ENCODE results near the gene KRT85.

Gene KRT85

DNA sequence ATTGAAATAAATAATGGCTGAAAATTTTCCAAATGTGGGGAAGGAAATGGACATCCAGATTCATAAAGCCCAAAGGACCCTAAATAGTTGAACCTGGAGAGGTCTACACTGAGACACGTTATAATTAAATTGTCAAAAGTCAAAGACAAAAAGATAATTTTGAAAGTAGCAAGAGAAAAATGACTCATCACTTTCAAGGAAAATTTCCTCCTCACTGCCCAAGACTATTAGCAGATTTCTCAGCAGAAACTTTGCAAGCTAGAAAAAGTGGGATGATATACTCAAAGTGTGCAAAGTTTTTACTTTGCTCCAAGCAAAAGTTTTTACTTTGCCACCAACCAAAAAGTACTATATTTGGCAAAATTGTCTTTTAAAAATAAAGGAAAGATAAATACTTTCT, 30.2 kb downstream of the KRT85 start:
- no peaks in the 10 kb centered on the region for H3K27me3 ChIP-seq (ENCODE audit: control insufficient read depth, insufficient read depth, low read length)
- H3K4me1 ChIP-seq (ENCODE audit: control insufficient read depth, insufficient read depth, low read length): no peaks in the 10 kb centered on the region
- no peak overlapping the region for H3K9ac ChIP-seq (ENCODE audit: low read length)
- H3K36me3 ChIP-seq (ENCODE audit: control insufficient read depth, insufficient read depth, low read length): no peaks in the 10 kb centered on the region
- H3K27ac ChIP-seq (ENCODE audit: low read depth, low read length): no peak overlapping the region
- H3K4me3 ChIP-seq (ENCODE audit: low read length): no peak overlapping the region

- no peak overlapping the region for H3K4me3 ChIP-seq (ENCODE audit: low read length)
- H3K9ac ChIP-seq (ENCODE audit: low read length): no peak overlapping the region
- no peak overlapping the region for H3K27ac ChIP-seq (ENCODE audit: low read depth, low read length)
- no peaks in the 10 kb centered on the region for H3K27me3 ChIP-seq (ENCODE audit: control insufficient read depth, insufficient read depth, low read length)
- H3K36me3 ChIP-seq (ENCODE audit: control insufficient read depth, insufficient read depth, low read length): no peaks in the 10 kb centered on the region
- H3K4me1 ChIP-seq (ENCODE audit: control insufficient read depth, insufficient read depth, low read length): no peaks in the 10 kb centered on the region
Observed at GRCh38 chr12:52336641-52337040, 30.6 kb downstream of the KRT85 start.

GRCh38 chr12:52335598-52336262, 31.6 kb downstream of the KRT85 start:
- no peaks in the 10 kb centered on the region for H3K4me1 ChIP-seq (ENCODE audit: control insufficient read depth, insufficient read depth, low read length)
- no peak overlapping the region for H3K9ac ChIP-seq (ENCODE audit: low read length)
- no peak overlapping the region for H3K27ac ChIP-seq (ENCODE audit: low read depth, low read length)
- H3K4me3 ChIP-seq (ENCODE audit: low read length): no peak overlapping the region
- no peaks in the 10 kb centered on the region for H3K27me3 ChIP-seq (ENCODE audit: control insufficient read depth, insufficient read depth, low read length)
- no peaks in the 10 kb centered on the region for H3K36me3 ChIP-seq (ENCODE audit: control insufficient read depth, insufficient read depth, low read length)

DNA sequence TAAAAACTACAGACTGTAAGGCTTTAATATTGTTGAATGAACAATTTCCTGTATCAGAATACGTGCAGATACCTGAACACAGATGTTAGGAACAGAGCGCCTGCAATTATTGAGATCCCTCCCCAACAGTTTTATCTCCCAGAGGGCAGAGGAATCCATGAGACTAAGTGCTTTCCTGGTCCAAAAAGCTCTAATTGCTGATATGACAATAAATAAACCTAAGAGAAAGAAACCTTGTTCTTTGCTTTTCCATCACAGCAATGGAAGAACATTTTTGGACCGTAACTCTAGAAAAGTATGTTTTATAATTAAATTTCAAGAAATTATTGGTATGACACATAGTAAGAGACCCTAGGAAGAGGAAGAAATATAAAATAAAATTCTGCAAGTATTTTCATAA, 33.1 kb downstream of the KRT85 start:
- Histone ChIP-seq H3K27me3 (ENCODE audit: control insufficient read depth, insufficient read depth, low read length) (no peaks in the 10 kb centered on the region), H3K4me3 (ENCODE audit: low read length) (no peak overlapping the region), H3K27ac (ENCODE audit: low read depth, low read length) (no peak overlapping the region), H3K4me1 (ENCODE audit: control insufficient read depth, insufficient read depth, low read length) (no peaks in the 10 kb centered on the region), H3K36me3 (ENCODE audit: control insufficient read depth, insufficient read depth, low read length) (no peaks in the 10 kb centered on the region), H3K9ac (ENCODE audit: low read length) (no peak overlapping the region)

GRCh38 chr12:52333321-52333720, 34.0 kb downstream of the KRT85 start:
- H3K9ac ChIP-seq (ENCODE audit: low read length): no peak overlapping the region
- no peaks in the 10 kb centered on the region for H3K27me3 ChIP-seq (ENCODE audit: control insufficient read depth, insufficient read depth, low read length)
- H3K27ac ChIP-seq (ENCODE audit: low read depth, low read length): no peak overlapping the region
- no peaks in the 10 kb centered on the region for H3K4me1 ChIP-seq (ENCODE audit: control insufficient read depth, insufficient read depth, low read length)
- H3K4me3 ChIP-seq (ENCODE audit: low read length): no peak overlapping the region
- no peaks in the 10 kb centered on the region for H3K36me3 ChIP-seq (ENCODE audit: control insufficient read depth, insufficient read depth, low read length)

GRCh38 chr12:52332381-52332780, 34.9 kb downstream of the KRT85 start:
- H3K4me1 ChIP-seq (ENCODE audit: control insufficient read depth, insufficient read depth, low read length): no peaks in the 10 kb centered on the region
- no peaks in the 10 kb centered on the region for H3K27me3 ChIP-seq (ENCODE audit: control insufficient read depth, insufficient read depth, low read length)
- no peaks in the 10 kb centered on the region for H3K36me3 ChIP-seq (ENCODE audit: control insufficient read depth, insufficient read depth, low read length)
- H3K9ac ChIP-seq (ENCODE audit: low read length): no peak overlapping the region
- H3K4me3 ChIP-seq (ENCODE audit: low read length): no peak overlapping the region
- no peak overlapping the region for H3K27ac ChIP-seq (ENCODE audit: low read depth, low read length)

- no peaks in the 10 kb centered on the region for H3K36me3 ChIP-seq (ENCODE audit: control insufficient read depth, insufficient read depth, low read length)
- no peak overlapping the region for H3K4me3 ChIP-seq (ENCODE audit: low read length)
Observed at GRCh38 chr12:52331833-52332232, 35.4 kb downstream of the KRT85 start.

DNA sequence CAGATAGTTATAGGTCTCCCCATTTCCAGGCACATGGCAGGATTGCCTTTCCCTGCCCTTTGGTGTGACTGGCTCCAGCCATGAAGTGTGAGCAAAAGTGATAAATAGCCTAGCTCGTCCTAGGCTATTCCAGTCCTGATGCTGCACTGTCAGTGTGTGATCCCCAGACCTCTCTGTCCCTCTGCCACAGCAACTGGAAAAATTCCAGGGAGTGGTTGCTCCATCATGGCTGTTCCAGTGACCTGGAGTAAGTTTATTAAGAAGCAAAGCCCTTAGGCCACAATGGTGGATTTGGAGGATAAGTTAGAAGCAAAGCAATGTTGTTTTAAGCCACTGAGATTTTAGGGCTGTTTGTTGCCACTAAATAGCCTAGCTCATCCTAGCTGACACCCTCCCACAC, 36.2 kb downstream of the KRT85 start:
- H3K27ac ChIP-seq (ENCODE audit: low read depth, low read length): no peak overlapping the region
- no peak overlapping the region for H3K9ac ChIP-seq (ENCODE audit: low read length)
- no peaks in the 10 kb centered on the region for H3K27me3 ChIP-seq (ENCODE audit: control insufficient read depth, insufficient read depth, low read length)
- no peaks in the 10 kb centered on the region for H3K36me3 ChIP-seq (ENCODE audit: control insufficient read depth, insufficient read depth, low read length)
- H3K4me3 ChIP-seq (ENCODE audit: low read length): no peak overlapping the region
- no peaks in the 10 kb centered on the region for H3K4me1 ChIP-seq (ENCODE audit: control insufficient read depth, insufficient read depth, low read length)

More at GRCh38 chr12:52331833-52332232, 35.4 kb downstream of the KRT85 start:
- Histone ChIP-seq H3K4me1 (ENCODE audit: control insufficient read depth, insufficient read depth, low read length) (no peaks in the 10 kb centered on the region), H3K27me3 (ENCODE audit: control insufficient read depth, insufficient read depth, low read length) (no peaks in the 10 kb centered on the region), H3K27ac (ENCODE audit: low read depth, low read length) (no peak overlapping the region), H3K9ac (ENCODE audit: low read length) (no peak overlapping the region)

- no peaks in the 10 kb centered on the region for H3K4me1 ChIP-seq (ENCODE audit: control insufficient read depth, insufficient read depth, low read length)
- no peak overlapping the region for H3K27ac ChIP-seq (ENCODE audit: low read depth, low read length)
- H3K36me3 ChIP-seq (ENCODE audit: control insufficient read depth, insufficient read depth, low read length): no peaks in the 10 kb centered on the region
- H3K4me3 ChIP-seq (ENCODE audit: low read length): no peak overlapping the region
- H3K27me3 ChIP-seq (ENCODE audit: control insufficient read depth, insufficient read depth, low read length): no peaks in the 10 kb centered on the region
- no peak overlapping the region for H3K9ac ChIP-seq (ENCODE audit: low read length)
Observed at GRCh38 chr12:52327830-52328500, 39.3 kb downstream of the KRT85 start.

DNA sequence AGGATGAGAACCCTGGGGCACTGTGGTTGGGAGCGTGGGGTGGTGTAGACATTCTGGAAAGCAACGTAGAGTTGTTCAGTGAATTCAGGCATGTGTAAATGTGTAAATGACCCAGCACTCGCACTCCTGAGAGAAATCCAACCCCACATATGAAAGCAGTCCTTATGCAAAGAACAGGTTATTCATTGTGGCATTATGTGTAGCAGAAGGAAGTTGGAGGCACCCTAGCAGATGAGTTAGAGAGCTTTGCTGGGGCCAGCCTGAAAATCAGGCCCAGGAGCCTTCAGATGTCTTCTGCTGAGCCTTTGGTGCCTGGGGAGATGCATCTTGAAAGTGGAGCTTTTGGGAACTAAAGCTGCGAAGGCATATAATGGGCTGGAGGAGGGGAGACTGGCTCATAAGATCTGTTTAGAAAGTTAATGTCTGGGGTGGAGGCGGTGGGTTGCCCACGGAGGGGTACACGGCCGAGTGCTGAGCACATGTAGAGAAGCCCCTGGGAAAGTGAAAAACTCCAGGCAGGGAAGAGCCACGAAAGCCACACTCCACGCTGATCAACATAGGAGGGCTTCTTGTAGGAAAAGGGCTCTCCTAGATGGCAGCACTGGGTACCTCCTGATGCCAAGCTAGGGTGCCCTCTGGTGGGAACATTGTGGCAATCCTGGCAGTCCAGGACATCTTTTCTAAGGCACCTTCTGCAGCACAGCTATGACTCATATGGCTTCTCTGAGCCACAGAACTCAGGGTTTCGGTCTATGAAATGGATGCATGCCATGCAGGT, 40.0 kb downstream of the KRT85 start:
- no peak overlapping the region for H3K27ac ChIP-seq (ENCODE audit: low read depth, low read length)
- H3K4me1 ChIP-seq (ENCODE audit: control insufficient read depth, insufficient read depth, low read length): no peaks in the 10 kb centered on the region
- H3K27me3 ChIP-seq (ENCODE audit: control insufficient read depth, insufficient read depth, low read length): no peaks in the 10 kb centered on the region
- no peak overlapping the region for H3K4me3 ChIP-seq (ENCODE audit: low read length)
- no peak overlapping the region for H3K9ac ChIP-seq (ENCODE audit: low read length)
- H3K36me3 ChIP-seq (ENCODE audit: control insufficient read depth, insufficient read depth, low read length): no peaks in the 10 kb centered on the region

DNA sequence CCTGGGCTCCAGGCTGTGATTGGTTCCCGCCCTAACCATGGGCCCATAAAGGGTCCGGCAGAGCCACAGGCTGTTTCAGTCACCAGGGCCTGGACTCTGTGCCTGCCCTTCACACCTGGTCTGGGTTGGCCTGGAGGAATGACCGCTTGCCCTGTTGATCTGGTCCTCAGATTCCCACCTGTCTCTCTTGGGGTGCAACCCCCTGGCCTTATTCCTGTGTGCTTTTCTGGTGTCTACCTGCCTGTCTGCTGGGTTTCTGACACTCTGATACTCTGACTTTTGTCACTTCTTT, 43.2 kb downstream of the KRT85 start:
- no peaks in the 10 kb centered on the region for H3K4me1 ChIP-seq (ENCODE audit: control insufficient read depth, insufficient read depth, low read length)
- no peak overlapping the region for H3K9ac ChIP-seq (ENCODE audit: low read length)
- H3K27ac ChIP-seq (ENCODE audit: low read depth, low read length): no peak overlapping the region
- H3K27me3 ChIP-seq (ENCODE audit: control insufficient read depth, insufficient read depth, low read length): no peaks in the 10 kb centered on the region
- no peaks in the 10 kb centered on the region for H3K36me3 ChIP-seq (ENCODE audit: control insufficient read depth, insufficient read depth, low read length)
- H3K4me3 ChIP-seq (ENCODE audit: low read length): no peak overlapping the region

DNA sequence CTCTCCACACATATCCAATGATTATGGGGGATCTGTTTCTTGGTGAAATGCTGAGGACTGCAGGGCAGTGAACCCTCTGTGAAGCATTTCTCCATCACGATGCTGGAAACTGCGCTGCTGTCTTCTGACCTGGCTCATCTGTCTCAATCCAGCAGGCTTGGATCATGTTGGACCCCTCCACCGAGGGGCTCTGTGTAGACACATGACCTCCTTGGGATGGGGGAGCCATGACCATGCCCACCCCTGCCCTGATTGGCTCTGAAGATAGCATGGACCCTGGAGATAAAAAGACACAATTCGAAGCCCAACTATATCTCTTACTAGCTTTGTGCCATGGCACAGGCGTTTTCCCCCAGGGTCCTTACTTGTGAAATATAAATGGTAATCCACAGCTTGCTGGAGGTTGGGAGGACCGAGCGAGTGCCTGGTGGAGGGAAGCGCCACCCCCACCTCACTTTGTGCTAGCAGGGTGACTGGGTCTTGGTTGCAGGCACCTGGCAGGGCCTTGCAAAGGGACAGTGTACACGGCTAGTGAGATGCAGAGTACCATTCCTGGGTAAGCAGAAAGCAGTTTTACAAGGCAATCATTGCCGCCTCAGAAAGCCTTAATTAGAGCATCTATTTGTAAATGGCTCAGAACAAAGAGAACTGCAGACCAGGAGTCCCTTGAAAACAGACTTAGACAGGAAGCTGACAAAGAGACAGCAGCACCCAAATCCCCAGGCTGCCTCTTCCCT, 43.7 kb downstream of the KRT85 start:
- H3K4me1 ChIP-seq (ENCODE audit: control insufficient read depth, insufficient read depth, low read length): no peaks in the 10 kb centered on the region
- no peak overlapping the region for H3K27ac ChIP-seq (ENCODE audit: low read depth, low read length)
- no peak overlapping the region for H3K9ac ChIP-seq (ENCODE audit: low read length)
- H3K4me3 ChIP-seq (ENCODE audit: low read length): no peak overlapping the region
- H3K27me3 ChIP-seq (ENCODE audit: control insufficient read depth, insufficient read depth, low read length): no peaks in the 10 kb centered on the region
- no peaks in the 10 kb centered on the region for H3K36me3 ChIP-seq (ENCODE audit: control insufficient read depth, insufficient read depth, low read length)
